ENCODE data around the gene METTL27. TPM values are rescaled to one million over a fixed set of nuclear protein-coding genes. Genes with fewer than 3 reads are reported as not detected.

The METTL27 gene
- total RNA-seq, 4 donors from 2014 or later, result 2.1 to 7.9 (median 2.4) TPM

DNA sequence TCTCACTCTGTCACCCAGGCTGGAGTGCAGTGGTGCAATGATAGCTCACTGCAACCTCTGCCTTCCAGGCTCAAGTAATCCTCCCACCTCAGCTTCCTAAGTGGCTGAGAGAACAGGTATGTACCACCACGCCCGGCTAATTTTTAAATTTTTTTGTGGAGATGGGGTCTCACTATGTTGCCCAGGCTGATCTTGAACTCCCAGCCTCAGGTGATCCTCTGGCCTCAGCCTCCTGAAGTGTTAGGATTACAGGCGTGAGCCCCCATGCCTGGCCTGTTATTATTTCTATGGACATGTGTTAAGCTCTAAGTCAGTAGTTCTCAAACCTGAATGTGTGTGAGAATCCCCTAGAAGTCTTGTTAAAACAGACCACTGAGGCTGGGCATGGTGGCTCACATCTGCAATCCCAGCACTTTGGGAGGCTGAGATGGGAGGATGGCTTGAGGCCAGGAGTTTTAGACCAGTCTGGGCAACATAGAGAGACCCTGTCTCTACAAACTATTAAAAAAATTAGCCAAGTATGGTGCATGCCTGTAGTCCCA is 43.2 kb upstream of the METTL27 start:
- TF ChIP-seq, protein P1, sequence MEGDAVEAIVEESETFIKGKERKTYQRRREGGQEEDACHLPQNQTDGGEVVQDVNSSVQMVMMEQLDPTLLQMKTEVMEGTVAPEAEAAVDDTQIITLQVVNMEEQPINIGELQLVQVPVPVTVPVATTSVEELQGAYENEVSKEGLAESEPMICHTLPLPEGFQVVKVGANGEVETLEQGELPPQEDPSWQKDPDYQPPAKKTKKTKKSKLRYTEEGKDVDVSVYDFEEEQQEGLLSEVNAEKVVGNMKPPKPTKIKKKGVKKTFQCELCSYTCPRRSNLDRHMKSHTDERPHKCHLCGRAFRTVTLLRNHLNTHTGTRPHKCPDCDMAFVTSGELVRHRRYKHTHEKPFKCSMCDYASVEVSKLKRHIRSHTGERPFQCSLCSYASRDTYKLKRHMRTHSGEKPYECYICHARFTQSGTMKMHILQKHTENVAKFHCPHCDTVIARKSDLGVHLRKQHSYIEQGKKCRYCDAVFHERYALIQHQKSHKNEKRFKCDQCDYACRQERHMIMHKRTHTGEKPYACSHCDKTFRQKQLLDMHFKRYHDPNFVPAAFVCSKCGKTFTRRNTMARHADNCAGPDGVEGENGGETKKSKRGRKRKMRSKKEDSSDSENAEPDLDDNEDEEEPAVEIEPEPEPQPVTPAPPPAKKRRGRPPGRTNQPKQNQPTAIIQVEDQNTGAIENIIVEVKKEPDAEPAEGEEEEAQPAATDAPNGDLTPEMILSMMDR (IDR thresholded peaks at IDR 0.05; ENCODE audit: low read depth), result no peak

DNA sequence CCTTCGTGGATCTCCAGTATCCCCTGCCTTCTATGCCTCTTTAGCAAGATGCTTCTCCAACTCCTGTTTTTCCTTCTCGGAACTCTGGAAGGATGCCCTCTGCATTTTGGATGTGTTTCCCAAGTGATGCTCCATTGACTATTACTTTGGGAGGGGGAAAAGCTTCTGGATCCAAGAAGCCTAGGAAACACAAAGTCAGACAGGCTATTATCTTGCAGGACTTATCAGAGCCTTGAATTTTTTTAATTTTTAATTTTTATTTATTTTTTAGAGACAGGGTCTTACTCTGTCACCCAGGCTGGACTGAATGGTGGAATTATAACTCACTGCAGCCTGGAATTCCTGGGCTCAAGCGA is 39.7 kb upstream of the METTL27 start:
- TF ChIP-seq, protein P1 (IDR thresholded peaks at IDR 0.05; ENCODE audit: low read depth), result no peak

GRCh38 chr7:73881352-73882046 is 39.2 kb upstream of the METTL27 start:
- TF ChIP-seq, protein P1 (IDR thresholded peaks at IDR 0.05; ENCODE audit: low read depth), result no peak

DNA sequence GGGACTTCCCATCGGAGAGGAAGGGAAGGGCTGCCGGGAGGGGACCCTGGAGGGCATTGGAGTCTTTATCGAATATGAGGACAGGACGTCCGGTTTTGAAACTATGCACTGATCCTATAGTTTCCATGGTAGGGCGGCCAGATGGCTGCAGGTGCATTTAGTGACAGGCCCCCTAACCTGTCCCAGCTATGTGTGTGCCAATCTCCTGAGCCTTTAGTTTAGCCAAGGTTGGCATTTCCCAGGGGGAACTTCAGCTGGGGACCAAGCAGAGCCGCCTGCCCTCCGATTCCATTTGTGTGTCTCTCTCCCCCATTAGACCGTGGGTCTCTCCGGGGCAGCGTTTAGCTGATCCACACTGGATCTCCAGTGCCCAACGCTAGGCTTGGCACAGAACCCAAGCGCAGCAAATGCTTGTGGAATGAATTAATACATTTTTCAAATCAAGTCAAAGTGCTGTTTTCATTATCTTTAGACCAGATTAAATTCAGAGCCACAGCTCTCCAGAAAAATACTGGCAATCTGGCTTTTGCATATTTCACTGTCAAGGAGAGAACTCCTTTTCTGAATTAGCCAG is 38.5 kb upstream of the METTL27 start:
- TF ChIP-seq, protein P1 (IDR thresholded peaks at IDR 0.05; ENCODE audit: low read depth), result no peak

DNA sequence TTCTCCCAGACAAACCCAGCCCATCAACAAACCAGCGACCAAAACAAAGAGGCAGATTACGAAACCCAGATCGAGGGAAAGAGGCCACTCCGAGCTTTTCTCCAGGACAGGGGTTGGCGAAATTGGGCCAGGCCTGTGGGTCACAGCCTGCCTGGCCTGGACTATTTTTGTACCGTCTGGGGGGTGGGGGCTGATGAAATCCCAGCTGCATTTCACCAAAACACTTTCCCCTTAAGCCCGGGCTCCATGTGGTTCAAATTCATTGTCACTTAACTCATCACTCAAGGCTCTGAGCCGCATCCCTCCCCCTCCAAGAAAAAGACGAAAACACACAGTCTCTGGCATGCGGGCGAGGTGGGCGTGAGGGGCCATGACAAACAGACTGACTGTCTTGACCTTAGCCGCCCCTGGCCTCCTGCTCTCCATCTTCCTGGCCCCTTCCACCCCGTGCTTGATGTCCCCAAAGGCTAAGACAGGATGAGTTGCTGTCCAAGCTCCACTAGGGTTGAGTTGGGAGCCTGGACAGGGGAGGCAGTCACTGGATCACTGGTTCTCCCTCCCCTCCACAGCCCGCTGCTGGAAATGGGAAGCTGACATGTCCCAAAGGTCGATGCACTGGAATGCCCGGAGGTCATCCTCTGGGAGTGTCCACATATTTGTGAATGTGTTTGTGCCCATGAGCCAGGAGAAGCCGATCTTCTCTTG is 37.8 kb upstream of the METTL27 start:
- TF ChIP-seq, protein P1 (IDR thresholded peaks at IDR 0.05; ENCODE audit: low read depth), result no peak

- TF ChIP-seq, protein P1 (IDR thresholded peaks at IDR 0.05; ENCODE audit: low read depth), result no peak
Measured at GRCh38 chr7:73876973-73877372, 34.7 kb upstream of the METTL27 start.

GRCh38 chr7:73876361-73876760 is 34.0 kb upstream of the METTL27 start:
- TF ChIP-seq, protein P1 (IDR thresholded peaks at IDR 0.05; ENCODE audit: low read depth), result no peak

Measured in subcutaneous adipose tissue (tissue), 4 donors.